CD4-positive, alpha-beta T cell (primary cell): ENCODE data around the gene TBC1D9B. TPM values are rescaled to one million over a fixed set of nuclear protein-coding genes. Genes with fewer than 3 reads are reported as not detected.

Experiments used
- ATAC-seq: fragments of 200-7000 bp; cut with Tn5 transposase; one replicate; pipeline ENCODE4 v1.10.0; 2022; ENCODE audit warnings: mild to moderate bottlenecking; ENCODE audit not compliant: poor library complexity
- CTCF ChIA-PET: fragments of 350-600 bp; sonication (Branson Sonifier 250); formaldehyde crosslinking; loops from one replicate; lab custom pipeline; 2021; ENCODE audit warnings: antibody characterized with exemption, inconsistent platforms; lab: Charles Lee
- POLR2A ChIA-PET: fragments of 350-600 bp; sonication (Branson Sonifier 250); formaldehyde crosslinking; loops from one replicate; lab custom pipeline; 2021; ENCODE audit warnings: antibody characterized with exemption, inconsistent platforms; lab: Charles Lee
- DNase-seq, 14 experiments: peaks; one replicate each; pipeline ENCODE4 v3.0.0-alpha.2; 2013 to 2020; ENCODE audit warnings: mixed read lengths in 2 of 14
- H3K27ac ChIP-seq, 2 donors: one replicate each; pipeline versions ENCODE4 v1.5.1 to v1.7.0; 2013; ENCODE audit warnings: low read length in 2 of 2, low read depth in 1 of 2, mild to moderate bottlenecking in 1 of 2
- H3K27me3 ChIP-seq, 2 experiments: 1 replicate in 1 of 2; 2 replicates in 1 of 2; pipeline versions ENCODE4 v1.6.1 to v1.7.0; 2013; ENCODE audit warnings: low read length in 2 of 2, control low read depth in 1 of 2, mild to moderate bottlenecking in 1 of 2, moderate library complexity in 1 of 2; ENCODE audit not compliant: insufficient read depth in 2 of 2, control insufficient read depth in 1 of 2
- H3K36me3 ChIP-seq: one replicate; pipeline ENCODE4 v1.6.1; 2013; ENCODE audit warnings: low read length, control low read depth; ENCODE audit not compliant: insufficient read depth
- H3K4me1 ChIP-seq: one replicate; pipeline ENCODE4 v1.6.1; 2013; ENCODE audit warnings: low read length, control low read depth; ENCODE audit not compliant: insufficient read depth
- H3K4me3 ChIP-seq: one replicate; pipeline ENCODE4 v1.5.1; 2013; ENCODE audit warnings: mild to moderate bottlenecking, low read length, moderate library complexity
- H3K9me3 ChIP-seq, 2 experiments: 1 replicate in 1 of 2; 2 replicates in 1 of 2; pipeline versions ENCODE4 v1.6.1 to v1.7.0; 2013; ENCODE audit warnings: low read length in 2 of 2, mild to moderate bottlenecking in 2 of 2, control low read depth in 1 of 2, moderate library complexity in 1 of 2; ENCODE audit not compliant: control insufficient read depth in 1 of 2, insufficient read depth in 1 of 2
- H3K27ac Mint-ChIP-seq: one replicate; pipeline ENCODE4 v1.8.0; 2020; ENCODE audit warnings: mixed read lengths
- H3K27me3 Mint-ChIP-seq: one replicate; pipeline ENCODE4 v1.8.0; 2021; ENCODE audit warnings: mixed read lengths
- H3K36me3 Mint-ChIP-seq: one replicate; pipeline ENCODE4 v1.8.0; 2021; ENCODE audit warnings: low read depth, mixed read lengths
- H3K4me1 Mint-ChIP-seq: one replicate; pipeline ENCODE4 v1.8.0; 2021; ENCODE audit warnings: low read depth, mixed read lengths
- H3K4me3 Mint-ChIP-seq: one replicate; pipeline ENCODE4 v1.8.0; 2020; ENCODE audit warnings: mild to moderate bottlenecking, mixed read lengths
- H3K9me3 Mint-ChIP-seq: one replicate; pipeline ENCODE4 v1.8.0; 2020; ENCODE audit warnings: mixed read lengths
- intact Hi-C, 2 experiments: fragments of 100-400 bp; cut with DNase I in 1 of 2; cut with micrococcal nuclease in 1 of 2; formaldehyde crosslinking; loops; one replicate each; pipeline versions ENCODE4 v1.15.1 to v1.9.0; 2023 to 2025; cut with DNase I, micrococcal nuclease
- total RNA-seq, 174 experiments: library from RNA in 2 of 174; stranded (reverse) in 2 of 174; gene quantifications; one replicate each; pipeline ENCODE4 v1.2.3 and lab custom pipeline; 2021 to 2026
- TF ChIP-seq, protein P1 (sequence below): fragments of 200-600 bp; IDR thresholded peaks from one replicate; pipeline ENCODE4 v1.8.0; 2022; ENCODE audit warnings: antibody characterized with exemption, mild to moderate bottlenecking

TBC1D9B gene
- total RNA-seq, 2 experiments from 2014 or later, result 67.5 to 71.8 TPM

DNA sequence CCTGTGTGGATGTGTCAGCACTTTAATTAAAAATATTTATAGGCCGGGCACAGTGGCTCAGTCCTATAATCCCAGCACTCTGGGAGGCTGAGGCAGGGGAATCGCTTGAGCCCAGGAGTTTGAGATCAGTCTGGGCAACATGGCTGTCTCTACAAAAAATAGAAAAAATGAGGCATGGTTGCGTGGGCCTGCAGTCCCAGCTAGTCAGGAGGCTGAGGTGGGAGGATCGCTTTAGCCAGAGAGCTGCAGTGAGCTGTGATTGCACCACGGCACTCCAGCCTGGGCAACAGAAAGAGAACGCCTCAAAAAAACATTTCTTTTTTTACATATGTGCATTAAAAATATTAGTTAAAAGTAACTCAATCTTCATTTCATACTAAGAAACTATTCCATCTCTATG is 6.2 kb downstream of the TBC1D9B start:
- ChIA-PET CTCF (no interaction called here), POLR2A (interaction anchor here (1.2 kb wide), 1 partner anchor 278 kb away, joined by 3 read pairs; the partner anchor contains the start of gene HNRNPH1)
- Histone ChIP-seq H3K27me3 (no peaks in the 10 kb centered on the region), H3K27ac (no peak overlapping the region), H3K36me3 (peaks cover 58% of the 10 kb centered on the region), H3K4me3 (no peak overlapping the region), H3K4me1 (peaks cover 5% of the 10 kb centered on the region), H3K9me3 (no peaks in the 10 kb centered on the region)
- Mint-ChIP-seq H3K27ac (no peak overlapping the region), H3K36me3 (peaks cover 54% of the 10 kb centered on the region), H3K4me1 (peaks cover 11% of the 10 kb centered on the region), H3K27me3 (no peaks in the 10 kb centered on the region), H3K4me3 (no peak overlapping the region), H3K9me3 (no peaks in the 10 kb centered on the region)
- TF ChIP-seq, protein P1, sequence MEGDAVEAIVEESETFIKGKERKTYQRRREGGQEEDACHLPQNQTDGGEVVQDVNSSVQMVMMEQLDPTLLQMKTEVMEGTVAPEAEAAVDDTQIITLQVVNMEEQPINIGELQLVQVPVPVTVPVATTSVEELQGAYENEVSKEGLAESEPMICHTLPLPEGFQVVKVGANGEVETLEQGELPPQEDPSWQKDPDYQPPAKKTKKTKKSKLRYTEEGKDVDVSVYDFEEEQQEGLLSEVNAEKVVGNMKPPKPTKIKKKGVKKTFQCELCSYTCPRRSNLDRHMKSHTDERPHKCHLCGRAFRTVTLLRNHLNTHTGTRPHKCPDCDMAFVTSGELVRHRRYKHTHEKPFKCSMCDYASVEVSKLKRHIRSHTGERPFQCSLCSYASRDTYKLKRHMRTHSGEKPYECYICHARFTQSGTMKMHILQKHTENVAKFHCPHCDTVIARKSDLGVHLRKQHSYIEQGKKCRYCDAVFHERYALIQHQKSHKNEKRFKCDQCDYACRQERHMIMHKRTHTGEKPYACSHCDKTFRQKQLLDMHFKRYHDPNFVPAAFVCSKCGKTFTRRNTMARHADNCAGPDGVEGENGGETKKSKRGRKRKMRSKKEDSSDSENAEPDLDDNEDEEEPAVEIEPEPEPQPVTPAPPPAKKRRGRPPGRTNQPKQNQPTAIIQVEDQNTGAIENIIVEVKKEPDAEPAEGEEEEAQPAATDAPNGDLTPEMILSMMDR, result no peak
- intact Hi-C loops, result loop anchor here in 1 of 2 experiments (10.0 kb wide), 1 partner anchor 217 kb away; the partner anchor contains the start of gene CBY3
- ATAC-seq, result no peak
- no peak for DNase-seq

DNA sequence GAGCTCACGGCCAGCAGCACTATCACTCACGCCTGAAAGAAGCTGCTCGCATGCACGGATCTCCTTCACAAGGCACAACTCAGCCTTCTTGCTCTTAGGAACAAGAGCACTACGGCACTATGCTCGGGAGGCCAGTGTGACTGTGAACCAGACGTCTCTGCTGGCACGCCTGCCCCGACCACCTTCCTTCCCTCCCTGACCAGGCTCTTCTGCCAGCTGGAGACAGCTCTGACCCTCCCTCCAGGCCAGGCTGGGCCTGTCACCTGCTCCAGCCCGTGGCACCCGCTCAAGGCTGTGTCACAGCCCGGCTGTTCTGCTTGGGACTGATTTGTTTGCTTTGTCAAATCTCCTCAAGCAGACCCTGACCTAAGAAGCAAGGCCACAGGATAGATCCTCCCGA is 7.0 kb downstream of the TBC1D9B start:
- Histone ChIP-seq H3K27ac (no peak overlapping the region), H3K4me3 (no peak overlapping the region), H3K4me1 (no peaks in the 10 kb centered on the region), H3K27me3 (no peaks in the 10 kb centered on the region), H3K36me3 (peaks cover 60% of the 10 kb centered on the region), H3K9me3 (no peaks in the 10 kb centered on the region)
- H3K36me3 Mint-ChIP-seq, result peaks cover 57% of the 10 kb centered on the region
- CTCF ChIA-PET, result no interaction called here
- POLR2A ChIA-PET, result no interaction called here
- peaks cover 4% of the 10 kb centered on the region for H3K4me1 Mint-ChIP-seq
- TF ChIP-seq, protein P1, result no peak
- intact Hi-C loops, result loop anchor here in 1 of 2 experiments (10.0 kb wide), 1 partner anchor 216 kb away; the partner anchor contains the start of gene CBY3
- no peak overlapping the region for H3K4me3 Mint-ChIP-seq
- H3K27me3 Mint-ChIP-seq, result no peaks in the 10 kb centered on the region
- no peak for ATAC-seq
- H3K9me3 Mint-ChIP-seq, result no peaks in the 10 kb centered on the region
- no peak for DNase-seq
- H3K27ac Mint-ChIP-seq, result no peak overlapping the region

DNA sequence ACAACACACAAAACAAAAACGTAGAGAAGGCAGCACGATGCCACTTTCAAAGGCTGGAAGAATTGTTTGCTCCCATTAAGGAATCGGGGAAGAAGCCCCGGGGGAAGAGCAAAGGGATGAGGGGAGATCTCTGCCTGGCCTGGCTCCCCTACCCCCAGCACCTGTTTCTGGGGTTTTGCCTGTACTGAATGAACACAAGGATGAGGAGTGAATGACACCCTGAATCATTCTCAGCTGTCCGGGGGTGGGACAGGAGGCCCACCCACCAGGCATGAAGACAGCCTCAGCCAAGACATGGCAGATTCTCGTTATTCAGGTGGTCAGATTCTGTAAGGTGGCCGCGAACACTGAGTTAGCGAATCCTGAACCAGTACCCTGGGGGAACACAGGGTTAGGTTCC is 7.5 kb downstream of the TBC1D9B start:
- peaks cover 4% of the 10 kb centered on the region for H3K4me1 Mint-ChIP-seq
- Histone ChIP-seq H3K27ac (no peak overlapping the region), H3K36me3 (peaks cover 65% of the 10 kb centered on the region), H3K9me3 (no peaks in the 10 kb centered on the region), H3K4me3 (no peak overlapping the region), H3K4me1 (no peaks in the 10 kb centered on the region), H3K27me3 (no peaks in the 10 kb centered on the region)
- no peak overlapping the region for H3K4me3 Mint-ChIP-seq
- TF ChIP-seq, protein P1, result no peak
- no peaks in the 10 kb centered on the region for H3K9me3 Mint-ChIP-seq
- CTCF ChIA-PET, result no interaction called here
- peaks cover 60% of the 10 kb centered on the region for H3K36me3 Mint-ChIP-seq
- POLR2A ChIA-PET, result no interaction called here
- H3K27me3 Mint-ChIP-seq, result no peaks in the 10 kb centered on the region
- no peak overlapping the region for H3K27ac Mint-ChIP-seq
- DNase-seq, result no peak
- intact Hi-C loops, result loop anchor here in 1 of 2 experiments (10.0 kb wide), 1 partner anchor 215 kb away; the partner anchor contains the start of gene CBY3
- ATAC-seq, result no peak
